ENCODE results near the gene WWC1.

WWC1 gene

DNA sequence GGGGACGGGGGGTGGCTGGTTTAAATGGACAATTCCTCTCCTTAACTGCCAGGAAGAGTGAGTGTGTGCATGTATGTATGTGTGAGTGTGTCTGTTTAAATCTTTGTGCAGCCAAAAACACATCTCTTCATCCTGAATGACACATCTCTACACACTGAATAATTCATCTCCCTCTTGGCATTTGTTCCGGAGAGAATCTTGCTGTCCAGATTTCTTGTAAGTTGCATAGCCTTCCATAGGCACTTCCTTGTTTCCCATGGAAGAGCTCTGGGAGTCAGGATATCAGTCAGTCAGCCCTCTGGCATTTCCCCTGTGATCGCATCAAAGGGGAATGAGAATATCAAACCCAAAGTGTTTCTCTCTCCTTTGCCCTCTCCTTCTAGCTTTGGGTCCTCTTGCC is 74.7 kb downstream of the WWC1 start:
- Histone ChIP-seq H3K4me1 (ENCODE audit: control insufficient read depth, insufficient read depth, low read length) (no peaks in the 10 kb centered on the region), H3K27me3 (ENCODE audit: control insufficient read depth, insufficient read depth, low read length) (no peaks in the 10 kb centered on the region), H3K9ac (ENCODE audit: low read length) (no peak overlapping the region), H3K4me3 (ENCODE audit: low read length) (no peak overlapping the region), H3K27ac (ENCODE audit: low read depth, low read length) (no peak overlapping the region), H3K36me3 (ENCODE audit: control insufficient read depth, insufficient read depth, low read length) (no peaks in the 10 kb centered on the region)

DNA sequence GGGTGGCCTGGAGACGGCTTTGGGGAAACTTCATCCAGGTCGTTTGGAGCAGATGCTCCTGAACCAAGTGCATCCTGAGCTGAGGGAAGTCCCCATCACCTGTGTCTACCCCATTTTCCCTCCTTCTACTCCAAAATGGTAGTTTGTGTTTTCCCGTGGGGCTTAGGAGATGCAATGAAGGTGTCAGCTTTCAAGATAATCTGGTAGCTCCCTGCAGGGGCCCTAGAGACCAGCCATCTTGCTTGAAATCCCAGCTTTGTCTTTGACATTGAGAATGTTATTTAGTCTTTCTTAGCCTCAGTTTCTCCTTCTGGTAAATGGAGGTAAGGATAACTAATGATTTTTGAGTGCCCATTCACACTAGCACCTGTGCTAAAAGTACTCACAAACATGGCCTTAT is 77.4 kb downstream of the WWC1 start:
- Histone ChIP-seq H3K36me3 (ENCODE audit: control insufficient read depth, insufficient read depth, low read length) (no peaks in the 10 kb centered on the region), H3K4me3 (ENCODE audit: low read length) (no peak overlapping the region), H3K9ac (ENCODE audit: low read length) (no peak overlapping the region), H3K27ac (ENCODE audit: low read depth, low read length) (no peak overlapping the region), H3K27me3 (ENCODE audit: control insufficient read depth, insufficient read depth, low read length) (no peaks in the 10 kb centered on the region), H3K4me1 (ENCODE audit: control insufficient read depth, insufficient read depth, low read length) (no peaks in the 10 kb centered on the region)

DNA sequence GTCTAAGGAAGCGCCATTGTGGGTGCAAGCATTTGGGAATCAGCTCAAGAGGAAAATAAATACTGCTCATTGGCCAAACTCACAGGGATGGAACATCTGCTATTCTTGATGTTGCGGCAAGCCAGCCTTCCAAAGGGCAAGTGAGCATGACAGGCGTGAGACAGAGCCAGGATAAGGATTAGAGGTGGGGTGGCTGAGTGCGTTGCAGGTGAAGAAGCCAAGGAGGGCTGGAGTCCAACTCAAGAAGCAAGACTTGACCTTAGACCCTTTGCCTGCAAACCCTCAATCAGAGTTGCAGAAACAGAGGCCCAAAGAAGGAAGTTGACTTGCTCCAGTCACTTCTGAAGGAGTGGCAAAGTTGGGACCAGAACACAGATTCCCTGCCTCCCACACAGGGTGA is 79.4 kb downstream of the WWC1 start:
- H3K4me3 ChIP-seq (ENCODE audit: low read length) = no peak overlapping the region
- H3K9ac ChIP-seq (ENCODE audit: low read length) = no peak overlapping the region
- no peaks in the 10 kb centered on the region for H3K4me1 ChIP-seq (ENCODE audit: control insufficient read depth, insufficient read depth, low read length)
- no peak overlapping the region for H3K27ac ChIP-seq (ENCODE audit: low read depth, low read length)
- no peaks in the 10 kb centered on the region for H3K27me3 ChIP-seq (ENCODE audit: control insufficient read depth, insufficient read depth, low read length)
- no peaks in the 10 kb centered on the region for H3K36me3 ChIP-seq (ENCODE audit: control insufficient read depth, insufficient read depth, low read length)

DNA sequence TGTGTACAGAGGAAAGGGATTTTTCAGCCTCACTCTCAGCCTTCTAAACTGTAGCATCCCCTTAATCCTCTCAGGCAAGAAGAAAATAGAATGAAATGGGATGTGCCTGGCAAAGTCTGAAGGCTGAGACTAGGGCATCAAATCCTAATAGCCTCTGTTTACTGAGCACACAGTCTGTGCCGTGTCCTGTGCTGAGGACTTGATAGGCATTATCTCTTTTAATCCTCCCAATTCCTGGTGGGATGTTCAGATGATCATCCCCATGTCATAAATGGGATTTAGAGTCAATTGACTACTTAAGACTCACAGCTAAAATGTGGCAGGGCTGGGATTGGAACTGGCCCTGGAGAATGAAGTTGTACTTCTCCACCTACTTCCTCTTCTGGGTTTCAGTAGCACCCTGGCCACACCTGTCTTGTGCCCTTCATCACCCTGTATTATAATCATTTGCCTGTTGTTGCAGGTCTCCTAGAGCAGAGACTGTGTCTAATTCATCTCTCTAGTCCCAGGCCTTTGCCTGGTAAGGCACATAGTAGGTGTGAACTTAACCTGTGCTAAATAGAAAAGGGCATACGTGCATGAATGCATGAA is 81.0 kb downstream of the WWC1 start:
- H3K27ac ChIP-seq (ENCODE audit: low read depth, low read length) = no peak overlapping the region
- H3K4me1 ChIP-seq (ENCODE audit: control insufficient read depth, insufficient read depth, low read length) = no peaks in the 10 kb centered on the region
- H3K4me3 ChIP-seq (ENCODE audit: low read length) = no peak overlapping the region
- H3K36me3 ChIP-seq (ENCODE audit: control insufficient read depth, insufficient read depth, low read length) = no peaks in the 10 kb centered on the region
- no peaks in the 10 kb centered on the region for H3K27me3 ChIP-seq (ENCODE audit: control insufficient read depth, insufficient read depth, low read length)
- H3K9ac ChIP-seq (ENCODE audit: low read length) = no peak overlapping the region

DNA sequence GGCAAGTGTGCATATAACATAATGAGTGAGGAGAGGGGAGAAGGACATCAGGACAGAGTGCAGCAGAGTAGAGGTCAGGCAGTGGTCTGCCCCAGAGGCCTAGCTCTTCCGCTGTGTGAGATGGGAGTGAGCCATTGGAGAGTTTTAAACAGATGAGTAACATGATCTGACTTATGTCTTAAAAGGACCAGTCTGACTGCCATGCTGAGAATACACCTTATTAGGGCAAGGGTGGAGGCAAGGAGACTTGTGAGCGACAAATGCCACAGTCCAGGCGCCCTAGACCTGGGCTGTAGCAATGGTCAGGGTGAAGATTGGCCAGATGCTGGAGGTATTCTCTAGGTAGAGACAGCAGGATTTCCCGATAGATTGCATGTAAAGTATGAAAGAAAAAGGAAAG is 83.1 kb downstream of the WWC1 start:
- Histone ChIP-seq H3K4me1 (ENCODE audit: control insufficient read depth, insufficient read depth, low read length) (no peaks in the 10 kb centered on the region), H3K4me3 (ENCODE audit: low read length) (no peak overlapping the region), H3K36me3 (ENCODE audit: control insufficient read depth, insufficient read depth, low read length) (no peaks in the 10 kb centered on the region), H3K9ac (ENCODE audit: low read length) (no peak overlapping the region), H3K27ac (ENCODE audit: low read depth, low read length) (no peak overlapping the region), H3K27me3 (ENCODE audit: control insufficient read depth, insufficient read depth, low read length) (no peaks in the 10 kb centered on the region)

DNA sequence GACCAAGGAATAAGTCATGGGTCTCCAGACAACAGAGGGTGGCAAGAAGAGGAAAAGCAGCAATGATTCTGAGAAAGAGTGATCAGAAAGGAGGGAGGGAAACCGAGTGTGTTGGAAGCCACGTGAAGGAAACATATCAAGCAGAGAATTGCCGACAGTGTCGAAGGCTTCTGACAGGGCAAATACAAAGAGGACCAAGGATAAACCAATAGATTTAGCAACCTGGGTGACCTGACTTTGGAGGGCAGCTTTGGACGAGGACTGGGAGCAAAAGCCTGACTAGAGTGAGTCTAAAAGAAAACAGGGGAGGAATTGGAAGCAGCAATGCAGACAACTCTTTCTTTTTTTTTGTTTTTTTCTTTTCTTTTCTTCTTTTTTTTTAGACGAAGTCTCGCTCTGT is 83.8 kb downstream of the WWC1 start:
- no peaks in the 10 kb centered on the region for H3K27me3 ChIP-seq (ENCODE audit: control insufficient read depth, insufficient read depth, low read length)
- H3K4me3 ChIP-seq (ENCODE audit: low read length) = no peak overlapping the region
- no peak overlapping the region for H3K27ac ChIP-seq (ENCODE audit: low read depth, low read length)
- no peak overlapping the region for H3K9ac ChIP-seq (ENCODE audit: low read length)
- no peaks in the 10 kb centered on the region for H3K36me3 ChIP-seq (ENCODE audit: control insufficient read depth, insufficient read depth, low read length)
- no peaks in the 10 kb centered on the region for H3K4me1 ChIP-seq (ENCODE audit: control insufficient read depth, insufficient read depth, low read length)

DNA sequence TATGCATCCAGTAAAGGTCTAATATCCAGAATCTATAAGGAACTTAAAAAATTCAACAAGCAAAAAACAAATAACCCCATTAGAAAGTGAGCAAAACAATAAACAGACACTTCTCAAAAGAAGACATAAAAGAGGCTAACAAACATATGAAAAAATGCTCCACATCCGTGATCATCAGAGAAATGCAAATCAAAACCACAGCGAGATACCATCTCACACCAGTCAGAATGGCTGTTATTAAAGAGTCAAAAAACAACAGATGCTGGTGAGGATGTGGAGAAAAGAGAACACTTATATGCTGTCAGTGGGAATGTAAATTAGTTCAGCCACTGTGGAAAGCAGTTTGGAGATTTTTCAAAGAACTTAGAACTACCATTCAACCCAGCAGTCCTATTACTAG is 86.1 kb downstream of the WWC1 start:
- Histone ChIP-seq H3K4me3 (ENCODE audit: low read length) (no peak overlapping the region), H3K36me3 (ENCODE audit: control insufficient read depth, insufficient read depth, low read length) (no peaks in the 10 kb centered on the region), H3K27me3 (ENCODE audit: control insufficient read depth, insufficient read depth, low read length) (no peaks in the 10 kb centered on the region), H3K9ac (ENCODE audit: low read length) (no peak overlapping the region), H3K27ac (ENCODE audit: low read depth, low read length) (no peak overlapping the region), H3K4me1 (ENCODE audit: control insufficient read depth, insufficient read depth, low read length) (no peaks in the 10 kb centered on the region)

DNA sequence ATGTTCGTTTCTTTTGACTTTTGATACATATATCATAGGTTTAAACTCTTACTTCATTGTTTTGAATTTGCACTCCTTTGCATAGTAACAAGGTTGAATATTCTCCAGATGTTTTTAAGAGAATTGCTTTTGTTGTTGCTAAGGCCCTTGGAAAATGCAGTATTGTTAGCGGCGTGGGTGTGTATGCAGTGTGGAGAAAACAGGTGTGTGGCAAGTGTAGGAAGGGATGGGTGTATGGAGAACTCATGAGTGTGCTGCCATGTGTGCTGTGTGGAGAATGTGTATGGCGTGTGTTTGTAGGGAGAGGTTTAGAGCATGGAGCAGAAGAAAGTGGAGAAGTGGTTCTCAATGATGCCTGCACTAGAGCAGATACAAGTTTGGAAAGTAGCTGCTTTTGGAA is 87.3 kb downstream of the WWC1 start:
- no peaks in the 10 kb centered on the region for H3K27me3 ChIP-seq (ENCODE audit: control insufficient read depth, insufficient read depth, low read length)
- no peaks in the 10 kb centered on the region for H3K4me1 ChIP-seq (ENCODE audit: control insufficient read depth, insufficient read depth, low read length)
- no peak overlapping the region for H3K27ac ChIP-seq (ENCODE audit: low read depth, low read length)
- no peak overlapping the region for H3K9ac ChIP-seq (ENCODE audit: low read length)
- no peak overlapping the region for H3K4me3 ChIP-seq (ENCODE audit: low read length)
- no peaks in the 10 kb centered on the region for H3K36me3 ChIP-seq (ENCODE audit: control insufficient read depth, insufficient read depth, low read length)

DNA sequence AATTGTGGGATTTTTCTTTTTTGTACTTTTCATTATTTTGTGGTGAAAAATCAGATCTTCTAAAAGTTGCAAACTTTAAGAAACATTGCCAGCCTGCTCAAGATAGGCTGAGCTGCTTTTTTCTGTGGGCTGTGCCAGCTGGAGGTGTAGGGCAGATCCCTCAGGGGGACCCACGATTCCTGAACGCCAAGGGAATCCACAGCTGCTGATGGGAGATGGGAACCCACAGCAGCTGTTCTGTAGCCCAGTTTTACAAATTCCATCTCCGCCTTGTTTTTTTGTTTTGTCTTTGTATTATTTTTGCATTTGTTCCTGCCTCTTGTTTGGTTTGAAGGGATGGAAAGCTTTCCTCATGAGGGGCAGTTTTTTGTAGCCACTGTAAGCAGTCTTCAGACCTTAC is 91.0 kb downstream of the WWC1 start:
- Histone ChIP-seq H3K9ac (ENCODE audit: low read length) (no peak overlapping the region), H3K27ac (ENCODE audit: low read depth, low read length) (no peak overlapping the region), H3K4me3 (ENCODE audit: low read length) (no peak overlapping the region), H3K27me3 (ENCODE audit: control insufficient read depth, insufficient read depth, low read length) (no peaks in the 10 kb centered on the region), H3K4me1 (ENCODE audit: control insufficient read depth, insufficient read depth, low read length) (no peaks in the 10 kb centered on the region), H3K36me3 (ENCODE audit: control insufficient read depth, insufficient read depth, low read length) (no peaks in the 10 kb centered on the region)

DNA sequence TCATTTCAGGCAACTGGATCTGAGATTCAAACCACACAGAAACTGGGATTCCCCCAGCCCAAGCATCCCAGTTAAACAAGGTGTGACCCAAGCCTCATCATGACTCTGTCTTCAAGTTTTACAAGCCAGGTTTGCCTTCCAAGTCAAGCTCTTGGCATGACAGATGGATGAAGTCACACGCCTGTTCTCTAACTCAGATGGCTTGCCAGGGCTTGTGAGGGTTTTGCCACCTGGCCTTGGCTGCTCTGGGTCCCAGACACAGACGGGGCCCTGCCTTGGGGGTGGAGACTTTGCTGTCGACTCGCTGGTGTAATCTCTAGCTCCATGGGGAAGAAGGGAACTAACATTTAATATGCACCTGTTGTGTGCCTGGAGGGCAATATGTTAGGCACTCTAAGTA is 99.0 kb downstream of the WWC1 start:
- no peak overlapping the region for H3K9ac ChIP-seq (ENCODE audit: low read length)
- no peaks in the 10 kb centered on the region for H3K27me3 ChIP-seq (ENCODE audit: control insufficient read depth, insufficient read depth, low read length)
- no peak overlapping the region for H3K4me3 ChIP-seq (ENCODE audit: low read length)
- H3K27ac ChIP-seq (ENCODE audit: low read depth, low read length) = no peak overlapping the region
- H3K4me1 ChIP-seq (ENCODE audit: control insufficient read depth, insufficient read depth, low read length) = no peaks in the 10 kb centered on the region
- no peaks in the 10 kb centered on the region for H3K36me3 ChIP-seq (ENCODE audit: control insufficient read depth, insufficient read depth, low read length)

DNA sequence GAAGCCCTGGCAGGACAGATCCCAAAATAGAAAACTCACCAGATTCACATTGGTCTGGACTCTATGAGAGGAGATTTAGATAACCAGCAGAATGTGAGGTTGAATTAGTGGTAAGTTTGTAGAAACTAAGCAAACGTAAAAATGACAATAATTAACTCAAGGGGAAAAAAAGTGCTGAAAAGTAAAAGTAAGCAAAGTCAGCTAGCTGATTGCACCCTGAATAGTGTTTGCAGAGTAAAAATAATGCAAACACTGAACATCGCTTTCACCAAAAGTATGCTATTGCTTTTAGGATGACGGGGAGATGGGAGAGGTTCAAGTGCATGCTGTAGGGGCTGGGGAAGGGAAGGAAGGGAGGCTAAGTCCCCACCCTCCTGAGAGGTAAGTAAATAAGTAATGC is 102.3 kb downstream of the WWC1 start:
- Histone ChIP-seq H3K4me1 (ENCODE audit: control insufficient read depth, insufficient read depth, low read length) (no peaks in the 10 kb centered on the region), H3K4me3 (ENCODE audit: low read length) (no peak overlapping the region), H3K27me3 (ENCODE audit: control insufficient read depth, insufficient read depth, low read length) (no peaks in the 10 kb centered on the region), H3K36me3 (ENCODE audit: control insufficient read depth, insufficient read depth, low read length) (no peaks in the 10 kb centered on the region), H3K9ac (ENCODE audit: low read length) (no peak overlapping the region), H3K27ac (ENCODE audit: low read depth, low read length) (no peak overlapping the region)

DNA sequence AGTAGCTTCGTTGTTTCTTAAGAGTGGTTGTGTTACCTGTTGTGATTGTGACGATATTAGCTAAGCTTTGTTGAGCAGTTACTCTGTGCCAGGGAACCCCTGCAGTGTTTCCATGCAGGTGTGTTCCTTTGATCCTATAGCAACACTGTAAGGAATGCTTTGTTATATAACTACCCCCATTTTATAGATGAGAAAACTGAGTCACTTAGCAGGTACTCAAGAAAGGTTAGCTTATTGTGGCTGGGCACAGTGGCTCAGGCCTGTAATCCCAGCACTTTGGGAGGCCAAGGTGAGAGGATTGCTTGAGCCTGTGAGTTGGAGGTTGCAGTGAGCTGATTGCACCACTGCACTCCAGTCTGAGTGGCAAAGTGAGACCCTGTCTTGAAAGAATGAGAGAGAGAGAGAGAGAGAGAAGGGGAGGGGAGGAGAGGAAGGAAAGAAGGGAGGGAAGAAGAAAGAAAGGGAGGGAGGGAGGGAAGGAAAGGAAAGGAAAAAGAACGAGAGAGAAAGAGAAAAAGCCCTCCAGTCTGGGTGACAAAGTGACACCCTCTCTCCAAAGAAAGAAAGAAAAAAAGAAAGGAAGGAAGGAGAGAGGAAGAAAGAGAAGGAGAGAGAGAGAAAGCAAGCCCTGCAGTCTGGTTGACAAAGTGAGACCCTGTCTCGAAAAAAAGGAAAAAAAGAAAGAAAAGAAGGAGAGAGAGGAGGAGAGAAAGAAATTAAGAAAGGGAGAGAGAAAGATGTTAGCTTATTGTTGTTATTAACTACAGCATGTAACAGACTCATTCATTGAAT is 109.2 kb downstream of the WWC1 start:
- Histone ChIP-seq H3K9ac (ENCODE audit: low read length) (no peak overlapping the region), H3K27ac (ENCODE audit: low read depth, low read length) (no peak overlapping the region), H3K27me3 (ENCODE audit: control insufficient read depth, insufficient read depth, low read length) (no peaks in the 10 kb centered on the region), H3K36me3 (ENCODE audit: control insufficient read depth, insufficient read depth, low read length) (no peaks in the 10 kb centered on the region), H3K4me1 (ENCODE audit: control insufficient read depth, insufficient read depth, low read length) (no peaks in the 10 kb centered on the region), H3K4me3 (ENCODE audit: low read length) (no peak overlapping the region)

DNA sequence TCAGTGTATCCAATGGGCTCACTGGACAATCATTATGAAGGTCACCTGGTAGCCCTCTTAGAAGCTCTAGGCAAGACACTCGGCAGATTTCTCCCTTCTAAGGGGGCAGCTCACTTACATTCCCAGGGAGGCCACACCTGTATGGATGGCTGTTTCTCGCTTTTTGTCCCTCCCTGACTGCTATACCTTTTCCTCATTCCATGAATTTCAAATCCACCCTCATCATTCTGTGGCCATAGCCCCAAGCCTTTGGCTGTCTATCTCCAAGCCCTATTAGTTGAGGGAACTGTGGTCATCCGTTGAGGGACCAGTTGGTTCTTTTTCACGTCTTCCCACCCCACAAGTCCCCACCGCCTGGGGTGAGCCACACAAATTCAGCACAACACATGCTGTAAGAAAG is 109.8 kb downstream of the WWC1 start:
- Histone ChIP-seq H3K4me3 (ENCODE audit: low read length) (no peak overlapping the region), H3K27me3 (ENCODE audit: control insufficient read depth, insufficient read depth, low read length) (no peaks in the 10 kb centered on the region), H3K36me3 (ENCODE audit: control insufficient read depth, insufficient read depth, low read length) (no peaks in the 10 kb centered on the region), H3K9ac (ENCODE audit: low read length) (no peak overlapping the region), H3K4me1 (ENCODE audit: control insufficient read depth, insufficient read depth, low read length) (no peaks in the 10 kb centered on the region), H3K27ac (ENCODE audit: low read depth, low read length) (no peak overlapping the region)
